Skeletal muscle satellite cell (primary cell): ENCODE results near the gene EXOC4.

ENCODE experiments used
- H3K27me3 ChIP-seq: 2 replicates; pipeline ENCODE4 v1.7.0; 2013; ENCODE audit warnings: low read length; ENCODE audit not compliant: control insufficient read depth, insufficient read depth
- H3K36me3 ChIP-seq: 2 replicates; pipeline ENCODE4 v1.7.0; 2013; ENCODE audit warnings: mild to moderate bottlenecking, control low read depth, low read length; ENCODE audit not compliant: insufficient read depth
- H3K4me1 ChIP-seq: 2 replicates; pipeline ENCODE4 v1.7.0; 2013; ENCODE audit warnings: low read length; ENCODE audit not compliant: control insufficient read depth, insufficient read depth
- H3K4me2 ChIP-seq: 2 replicates; pipeline ENCODE4 v1.7.0; 2013; ENCODE audit warnings: mild to moderate bottlenecking, low read length
- H3K4me3 ChIP-seq: 2 replicates; pipeline ENCODE4 v1.7.0; 2013; ENCODE audit warnings: low read length
- H3K9ac ChIP-seq: 2 replicates; pipeline ENCODE4 v1.7.0; 2013; ENCODE audit warnings: mild to moderate bottlenecking, low read depth, low read length, moderate library complexity
- H3K9me3 ChIP-seq: replicated peaks from 2 replicates; pipeline ENCODE4 v1.7.0; 2013; ENCODE audit warnings: mild to moderate bottlenecking, control low read depth, low read length

Gene EXOC4

GRCh38 chr7:133497061-133497460 is 244.2 kb downstream of the EXOC4 start:
- Histone ChIP-seq H3K9me3 (no peaks in the 10 kb centered on the region), H3K4me1 (peaks cover 3% of the 10 kb centered on the region), H3K27me3 (no peaks in the 10 kb centered on the region), H3K4me2 (no peak overlapping the region), H3K36me3 (no peaks in the 10 kb centered on the region), H3K9ac (no peak overlapping the region), H3K4me3 (no peak overlapping the region)

GRCh38 chr7:133501771-133502170 is 248.9 kb downstream of the EXOC4 start:
- H3K4me2 ChIP-seq = no peak overlapping the region
- no peak overlapping the region for H3K4me3 ChIP-seq
- no peaks in the 10 kb centered on the region for H3K36me3 ChIP-seq
- peaks cover 8% of the 10 kb centered on the region for H3K4me1 ChIP-seq
- H3K27me3 ChIP-seq = no peaks in the 10 kb centered on the region
- H3K9me3 ChIP-seq = no peaks in the 10 kb centered on the region
- H3K9ac ChIP-seq = no peak overlapping the region

GRCh38 chr7:133502498-133502897 is 249.6 kb downstream of the EXOC4 start:
- Histone ChIP-seq H3K4me1 (peaks cover 8% of the 10 kb centered on the region), H3K27me3 (no peaks in the 10 kb centered on the region), H3K36me3 (no peaks in the 10 kb centered on the region), H3K4me2 (no peak overlapping the region), H3K9me3 (no peaks in the 10 kb centered on the region), H3K9ac (no peak overlapping the region), H3K4me3 (no peak overlapping the region)

GRCh38 chr7:133502972-133503371 is 250.1 kb downstream of the EXOC4 start:
- H3K9me3 ChIP-seq = no peaks in the 10 kb centered on the region
- no peak overlapping the region for H3K4me2 ChIP-seq
- peaks cover 8% of the 10 kb centered on the region for H3K4me1 ChIP-seq
- no peaks in the 10 kb centered on the region for H3K27me3 ChIP-seq
- H3K36me3 ChIP-seq = no peaks in the 10 kb centered on the region
- H3K9ac ChIP-seq = no peak overlapping the region
- no peak overlapping the region for H3K4me3 ChIP-seq

- peaks cover 8% of the 10 kb centered on the region for H3K4me1 ChIP-seq
- H3K9me3 ChIP-seq = no peaks in the 10 kb centered on the region
- H3K36me3 ChIP-seq = no peaks in the 10 kb centered on the region
- no peak overlapping the region for H3K9ac ChIP-seq
- H3K4me3 ChIP-seq = no peak overlapping the region
- H3K4me2 ChIP-seq = no peak overlapping the region
- no peaks in the 10 kb centered on the region for H3K27me3 ChIP-seq
These were observed 251.9 kb downstream of the EXOC4 start for GRCh38 chr7:133504825-133505224.

GRCh38 chr7:133509822-133510221 is 256.9 kb downstream of the EXOC4 start:
- H3K9me3 ChIP-seq = no peaks in the 10 kb centered on the region
- no peak overlapping the region for H3K4me3 ChIP-seq
- peaks cover 10% of the 10 kb centered on the region for H3K4me1 ChIP-seq
- no peaks in the 10 kb centered on the region for H3K27me3 ChIP-seq
- no peak overlapping the region for H3K4me2 ChIP-seq
- H3K9ac ChIP-seq = no peak overlapping the region
- no peaks in the 10 kb centered on the region for H3K36me3 ChIP-seq

- Histone ChIP-seq H3K4me1 (peaks cover 7% of the 10 kb centered on the region), H3K9me3 (no peaks in the 10 kb centered on the region), H3K9ac (no peak overlapping the region), H3K36me3 (no peaks in the 10 kb centered on the region), H3K4me3 (no peak overlapping the region), H3K4me2 (no peak overlapping the region), H3K27me3 (no peaks in the 10 kb centered on the region)
These were observed 257.6 kb downstream of the EXOC4 start for GRCh38 chr7:133510326-133511055.

- no peaks in the 10 kb centered on the region for H3K36me3 ChIP-seq
- H3K4me3 ChIP-seq = no peak overlapping the region
These were observed 258.4 kb downstream of the EXOC4 start for GRCh38 chr7:133511252-133511651.

GRCh38 chr7:133511708-133512107 is 258.8 kb downstream of the EXOC4 start:
- H3K4me1 ChIP-seq = peaks cover 7% of the 10 kb centered on the region
- H3K9me3 ChIP-seq = no peaks in the 10 kb centered on the region
- H3K27me3 ChIP-seq = no peaks in the 10 kb centered on the region
- no peak overlapping the region for H3K9ac ChIP-seq
- H3K36me3 ChIP-seq = no peaks in the 10 kb centered on the region
- no peak overlapping the region for H3K4me3 ChIP-seq
- H3K4me2 ChIP-seq = no peak overlapping the region

More at GRCh38 chr7:133511252-133511651, 258.4 kb downstream of the EXOC4 start:
- Histone ChIP-seq H3K9me3 (no peaks in the 10 kb centered on the region), H3K27me3 (no peaks in the 10 kb centered on the region), H3K4me1 (peaks cover 7% of the 10 kb centered on the region), H3K9ac (no peak overlapping the region), H3K4me2 (no peak overlapping the region)

- Histone ChIP-seq H3K36me3 (no peaks in the 10 kb centered on the region), H3K9ac (no peak overlapping the region), H3K4me2 (peak overlapping the region; percentile 1), H3K4me3 (no peak overlapping the region), H3K9me3 (no peaks in the 10 kb centered on the region), H3K4me1 (peaks cover 7% of the 10 kb centered on the region), H3K27me3 (no peaks in the 10 kb centered on the region)
These were observed 259.7 kb downstream of the EXOC4 start for GRCh38 chr7:133512560-133512959.

- Histone ChIP-seq H3K9ac (no peak overlapping the region), H3K4me3 (no peak overlapping the region), H3K4me1 (peaks cover 7% of the 10 kb centered on the region), H3K36me3 (no peaks in the 10 kb centered on the region), H3K9me3 (no peaks in the 10 kb centered on the region), H3K27me3 (no peaks in the 10 kb centered on the region), H3K4me2 (peak overlapping the region; percentile 28)
These were observed 260.7 kb downstream of the EXOC4 start for GRCh38 chr7:133513608-133514007.

- Histone ChIP-seq H3K4me1 (peaks cover 7% of the 10 kb centered on the region), H3K27me3 (no peaks in the 10 kb centered on the region), H3K4me2 (no peak overlapping the region), H3K9me3 (no peaks in the 10 kb centered on the region), H3K36me3 (no peaks in the 10 kb centered on the region), H3K4me3 (no peak overlapping the region), H3K9ac (no peak overlapping the region)
These were observed 261.7 kb downstream of the EXOC4 start for GRCh38 chr7:133514551-133514950.
